Stimulated activated CD4-positive, alpha-beta T cell treated with anti-CD3 and anti-CD28 coated beads, Interleukin-12 subunit alpha, Interleukin-12 subunit beta, amount 100 ng/mL, for 24 hours (primary cell): ENCODE results near the gene GNE.

Experiments
- DNase-seq, 2 experiments: peaks; one replicate each; pipeline ENCODE4 v3.0.0-alpha.2; 2020; ENCODE audit warnings: low read depth in 2 of 2

GNE gene

GRCh38 chr9:36169166-36169565 lies 89.1 kb downstream of the GNE start, which contains the start of gene CCIN:
TSS of gene CCIN (plus strand) at chr9:36169388. CDS start at chr9:36169503, 115 bp downstream.
- DNase-seq: no peak

DNA sequence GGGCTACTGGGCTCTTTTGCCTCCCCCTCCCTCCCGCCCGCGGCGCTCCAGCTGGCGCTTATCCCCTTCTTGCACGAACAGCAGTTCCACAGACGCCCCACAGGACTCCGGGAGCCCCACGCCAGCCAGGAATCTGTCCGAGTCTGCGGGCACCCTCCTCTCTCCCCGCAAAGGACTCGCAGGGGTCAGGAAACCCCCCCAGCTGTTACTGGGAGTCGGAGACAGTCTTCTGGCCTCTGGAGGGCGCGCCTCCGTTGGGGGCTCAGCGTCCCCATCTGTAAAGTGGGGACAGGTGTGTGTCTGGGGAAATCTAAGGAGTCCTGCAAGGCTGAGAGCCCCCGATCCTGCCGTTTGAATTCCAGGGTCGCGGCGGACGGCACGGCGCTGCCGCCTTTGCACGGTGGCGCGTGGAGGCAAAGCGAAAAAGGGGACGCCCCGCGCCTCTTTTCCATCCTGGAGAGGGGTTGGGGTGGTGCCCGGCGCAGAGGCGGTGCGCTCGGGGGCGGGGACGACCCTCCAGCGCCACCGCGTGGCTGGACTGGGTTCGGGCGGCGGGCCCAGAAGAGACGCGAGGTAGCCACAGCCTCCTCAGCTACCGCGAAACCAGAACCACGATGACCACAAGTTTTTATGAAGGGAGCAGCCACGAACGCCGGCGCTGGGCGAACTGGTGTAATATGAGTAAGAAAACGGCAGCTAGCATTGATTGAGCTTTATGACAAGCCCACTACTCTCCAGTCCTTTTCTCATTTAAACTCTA lies 91.9 kb downstream of the GNE start:
- peak; percentile 61 to 80 for DNase-seq

DNA sequence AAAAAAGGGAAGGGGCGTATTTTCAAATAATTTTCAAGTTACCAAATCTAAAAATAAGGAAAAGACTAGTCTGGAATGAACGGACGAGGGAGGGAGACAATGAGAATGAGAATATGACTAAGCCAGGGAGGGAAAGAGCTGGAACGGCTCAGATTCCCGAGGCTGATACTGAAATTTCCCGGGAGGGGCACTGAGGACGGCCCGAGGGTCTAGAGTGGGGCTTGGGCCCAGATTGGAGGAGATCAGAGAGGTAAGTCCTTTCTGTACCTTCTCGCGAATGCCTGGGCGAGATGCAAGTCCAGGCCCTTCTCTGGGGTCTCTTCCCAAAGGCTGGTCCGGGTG lies 92.5 kb downstream of the GNE start:
- no peak for DNase-seq

DNA sequence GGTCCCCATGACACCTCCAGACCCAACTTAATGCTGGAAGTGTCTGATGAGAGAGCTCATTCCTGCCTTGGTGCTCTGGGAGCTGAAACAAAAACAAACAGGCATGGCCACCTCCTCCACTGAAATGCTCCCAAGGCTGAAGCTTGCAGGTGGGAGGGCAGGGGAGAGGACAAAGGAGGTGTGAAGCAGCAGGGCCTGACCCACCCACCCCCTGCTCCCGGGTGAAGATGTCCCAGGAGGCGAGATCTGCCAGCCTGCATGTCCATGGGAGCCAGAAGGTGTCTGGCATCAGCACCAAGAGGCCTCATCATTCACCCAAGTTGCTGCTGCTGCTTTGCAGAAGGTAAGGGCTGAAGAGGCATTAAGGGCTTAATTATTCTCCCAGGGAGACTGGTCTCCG lies 93.3 kb downstream of the GNE start:
- no peak for DNase-seq
